GM19468 (cell line): Measurements from ENCODE around the gene SON.

ENCODE experiments used
- ATAC-seq: cut with Tn5 transposase; IDR thresholded peaks from one replicate; pipeline ENCODE4 v1.9.1; 2021; ENCODE audit warnings: mild to moderate bottlenecking, moderate library complexity, moderate number of reproducible peaks; ENCODE audit not compliant: unreplicated experiment; ENCODE audit errors: extremely low read depth

SON gene

GRCh38 chr21:33541756-33542639 lies 840 bp upstream of the SON start, which contains the start of gene GART:
Gene GART (minus strand): TSS chr21:33542117. CDS start chr21:33539315, 2,802 bp downstream.
- ATAC-seq: peak; percentile 59

- ATAC-seq: no peak
These were observed 779 bp downstream of the SON start for GRCh38 chr21:33543505-33544129.

- ATAC-seq: no peak
These were observed 1.8 kb downstream of the SON start for GRCh38 chr21:33544451-33545195.

GRCh38 chr21:33546086-33546485 lies 3.2 kb downstream of the SON start:
- ATAC-seq: no peak

GRCh38 chr21:33549848-33550771 lies 7.3 kb downstream of the SON start:
- ATAC-seq: no peak

GRCh38 chr21:33550772-33551660 lies 8.2 kb downstream of the SON start:
- no peak for ATAC-seq

- ATAC-seq: no peak
These were observed 8.8 kb downstream of the SON start for GRCh38 chr21:33551664-33552063.

- no peak for ATAC-seq
These were observed 9.5 kb downstream of the SON start for GRCh38 chr21:33552093-33552998.

GRCh38 chr21:33552999-33553598 lies 10.3 kb downstream of the SON start:
- no peak for ATAC-seq

GRCh38 chr21:33554236-33554981 lies 11.6 kb downstream of the SON start:
- no peak for ATAC-seq

- no peak for ATAC-seq
These were observed 12.1 kb downstream of the SON start for GRCh38 chr21:33554982-33555344.

- ATAC-seq: no peak
These were observed 14.6 kb downstream of the SON start for GRCh38 chr21:33557447-33557846.

- no peak for ATAC-seq
These were observed 16.1 kb downstream of the SON start for GRCh38 chr21:33558777-33559421.

GRCh38 chr21:33559813-33560212 lies 17.0 kb downstream of the SON start:
- ATAC-seq: no peak

- ATAC-seq: no peak
These were observed 18.1 kb downstream of the SON start for GRCh38 chr21:33560965-33561364.

- ATAC-seq: no peak
These were observed 18.5 kb downstream of the SON start for GRCh38 chr21:33561373-33561772.
